Iris pigment epithelial cell (primary cell): ENCODE data around the gene ASPM.
A peak's percentile ranks its signal among the peaks of the same experiment; 100 is the strongest.

Experiments
- DNase-seq: peaks from one replicate; pipeline ENCODE4 v3.0.0-alpha.2; 2011; ENCODE audit warnings: low read depth

Gene ASPM

GRCh38 chr1:197076585-197076984, 69.9 kb downstream of the ASPM start:
- no peak for DNase-seq

- no peak for DNase-seq
Observed at GRCh38 chr1:197073978-197074377, 72.5 kb downstream of the ASPM start.

DNA sequence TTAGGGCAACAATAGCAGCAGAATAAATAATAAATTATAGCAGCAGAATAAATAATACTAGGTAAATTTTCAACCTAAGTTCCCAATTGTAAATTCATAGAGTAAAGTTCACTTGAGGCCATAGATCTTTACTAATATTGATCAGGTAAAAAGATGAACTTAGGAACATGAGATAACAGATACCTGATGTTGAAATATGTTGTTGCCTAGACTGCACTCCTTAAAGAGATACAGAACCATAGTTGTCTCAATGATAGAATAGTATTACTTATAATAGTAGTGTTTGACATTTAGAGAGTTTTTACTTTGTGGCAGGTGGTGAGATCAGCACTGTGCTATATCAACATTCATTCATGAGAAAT, 79.0 kb downstream of the ASPM start:
- DNase-seq, result no peak

DNA sequence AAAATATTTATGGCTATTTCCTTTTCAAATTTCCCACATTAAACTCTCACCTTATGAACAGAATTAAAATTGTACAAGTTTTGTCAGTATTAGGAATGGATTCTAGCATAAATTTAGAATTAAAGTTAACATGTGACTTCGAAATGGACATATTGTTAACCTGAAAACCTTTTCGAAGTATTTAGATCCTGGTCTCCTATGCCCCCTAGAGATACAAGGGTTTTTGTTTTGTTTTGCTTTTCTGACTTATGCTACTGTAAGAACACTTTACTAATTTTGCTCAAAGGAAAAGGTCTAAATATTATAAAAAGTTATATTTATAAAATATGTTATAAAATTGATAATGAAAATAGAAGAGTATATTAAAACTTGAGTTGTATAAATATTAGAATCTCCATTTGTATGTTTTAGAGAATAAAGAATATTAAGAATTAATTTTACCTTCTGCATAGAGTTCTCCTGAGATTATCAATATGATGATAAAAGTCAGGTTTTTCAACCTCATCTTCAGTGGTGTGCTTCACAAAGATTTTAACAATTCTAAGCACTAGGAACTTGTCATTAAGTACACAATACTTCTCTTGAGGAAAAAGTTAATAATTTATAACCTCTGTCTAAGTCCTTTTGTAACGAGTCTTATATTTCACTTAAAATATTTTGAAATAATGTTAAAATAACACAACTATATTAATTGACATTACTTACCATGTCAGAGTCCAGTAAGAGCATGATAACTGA, 79.6 kb downstream of the ASPM start, which contains the start of gene F13B:
TSS of gene F13B (minus strand) at position 542 of the 738 bp plus-strand sequence. CDS start at position 505, 37 bp downstream.
- DNase-seq, result no peak

- DNase-seq, result no peak
Observed at GRCh38 chr1:197066277-197066676, 80.2 kb downstream of the ASPM start.

DNA sequence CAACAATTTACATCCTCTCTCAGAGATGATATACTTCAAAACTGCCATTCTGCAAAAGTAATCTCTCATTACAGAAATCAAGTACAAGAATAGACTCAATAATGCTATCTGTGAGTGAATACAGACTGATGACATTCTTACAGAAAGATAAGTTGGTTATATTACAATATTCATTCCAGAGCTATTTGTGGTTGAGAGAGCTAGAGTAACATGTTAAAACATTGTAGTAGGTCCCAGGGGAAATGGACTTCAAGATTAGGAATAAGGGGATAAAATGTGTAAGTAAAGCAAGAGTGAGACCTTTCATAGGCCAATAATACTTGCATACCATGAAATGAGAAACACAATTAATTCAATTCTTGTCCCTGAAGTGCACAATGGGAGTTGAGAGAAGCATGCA, 80.9 kb downstream of the ASPM start:
- DNase-seq, result peak; percentile 25

DNA sequence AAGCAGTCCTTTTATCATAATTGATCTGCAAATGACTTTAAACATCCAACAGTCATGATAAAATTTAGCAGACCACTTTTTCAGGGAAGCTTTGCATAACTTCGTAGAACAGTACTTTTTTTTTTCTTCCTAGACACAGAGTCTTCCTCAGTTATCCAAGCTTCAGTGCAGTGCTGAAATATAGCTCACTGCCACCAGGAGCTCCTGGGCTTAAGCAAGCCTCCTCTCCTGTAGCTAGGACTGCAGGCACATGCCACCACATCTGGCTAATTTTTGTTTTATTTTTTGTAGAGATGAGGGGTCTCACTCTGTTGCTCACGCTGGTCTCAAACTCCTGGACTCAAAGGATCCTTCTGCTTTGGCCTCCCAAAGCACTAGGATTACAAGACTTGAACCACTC, 83.3 kb downstream of the ASPM start:
- no peak for DNase-seq

- DNase-seq, result no peak
Observed at GRCh38 chr1:197062692-197063091, 83.8 kb downstream of the ASPM start.

- DNase-seq, result no peak
Observed at GRCh38 chr1:197049100-197049499, 97.4 kb downstream of the ASPM start.

DNA sequence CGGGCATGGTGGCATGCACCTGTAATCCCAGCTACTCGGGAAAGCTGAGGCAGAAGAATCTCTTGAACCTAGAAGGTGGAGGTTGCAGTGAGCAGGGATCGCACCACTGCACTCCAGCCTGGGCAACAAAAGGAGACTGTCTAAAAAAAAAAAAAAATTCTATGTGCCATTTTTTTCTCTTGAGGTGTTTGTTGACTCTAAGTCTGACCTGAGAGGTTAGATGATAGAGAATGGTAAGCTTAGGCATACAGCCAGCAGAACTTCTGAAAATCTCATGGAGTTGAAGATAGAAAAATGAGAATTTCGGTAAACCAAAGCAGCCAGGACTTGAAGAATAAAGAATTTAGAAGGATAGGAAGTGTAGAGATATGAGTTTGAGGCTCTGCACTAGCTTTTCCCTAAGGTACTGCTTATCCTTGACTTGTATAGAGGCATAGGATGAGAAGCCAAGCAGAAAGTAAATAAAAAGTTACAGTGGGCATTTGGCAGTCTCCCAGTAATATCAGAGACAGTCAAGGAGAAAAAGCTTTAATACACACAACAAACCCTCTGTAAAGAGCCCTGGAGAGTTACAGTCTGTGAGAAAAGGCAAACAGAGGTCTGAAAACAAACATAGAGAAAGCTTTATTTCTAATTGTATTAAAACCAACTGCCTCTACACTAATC, 103.7 kb downstream of the ASPM start:
- DNase-seq, result no peak

- no peak for DNase-seq
Observed at GRCh38 chr1:197041486-197042353, 104.7 kb downstream of the ASPM start.

- DNase-seq, result no peak
Observed at GRCh38 chr1:197036861-197037260, 109.6 kb downstream of the ASPM start.

GRCh38 chr1:197034631-197035339, 111.7 kb downstream of the ASPM start:
- peak; percentile 73 for DNase-seq
